Measurements from ENCODE around the gene GFY.

GFY gene, protein sequence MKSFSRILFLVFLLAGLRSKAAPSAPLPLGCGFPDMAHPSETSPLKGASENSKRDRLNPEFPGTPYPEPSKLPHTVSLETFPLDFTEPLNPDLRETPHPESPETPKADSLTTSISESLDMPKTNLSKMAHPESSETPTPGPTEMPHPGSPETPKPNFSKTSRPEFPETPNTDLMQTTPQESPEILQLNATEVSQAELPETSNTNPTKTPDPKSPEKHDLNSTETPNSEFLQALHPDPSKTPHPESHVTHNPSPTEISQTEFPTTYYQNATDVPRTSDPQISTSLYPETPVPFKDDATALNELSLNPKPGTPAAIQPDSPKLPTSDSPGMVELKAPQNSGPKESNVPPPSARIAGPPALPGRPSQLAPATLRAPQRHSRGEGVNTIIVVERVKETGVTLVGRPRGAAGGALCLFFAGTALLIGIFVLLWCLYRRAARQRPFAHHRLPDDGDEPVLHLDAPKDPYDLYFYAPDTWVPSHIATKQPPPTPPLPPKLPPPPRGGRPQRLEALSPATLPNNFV
- 0 reads per million in 4 donors for total RNA-seq

GRCh38 chr19:49425178-49425577 is at the start of gene GFY:
TSS of gene GFY (plus strand) at chr19:49425388. CDS start at chr19:49426431, 1,043 bp downstream.
- DNase-seq = no peak

DNA sequence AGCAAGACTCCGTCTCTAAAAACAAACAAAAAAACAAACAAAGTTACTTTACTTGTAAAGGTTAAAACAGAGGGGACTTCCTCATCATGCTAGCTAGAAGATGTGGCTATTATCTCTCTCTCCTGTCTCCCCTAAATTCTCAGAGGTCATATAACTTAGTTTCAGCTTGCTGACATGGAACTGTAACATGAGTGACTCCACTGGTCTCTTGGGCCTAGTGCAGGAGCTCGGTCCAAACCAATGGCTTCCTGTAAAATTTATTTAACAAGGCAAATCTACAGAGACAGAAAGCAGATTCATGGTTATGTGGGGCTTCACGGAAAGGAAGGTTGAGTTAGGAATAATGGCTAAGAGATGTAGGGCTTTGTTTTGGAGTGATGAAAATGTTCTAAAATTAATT is 46.7 kb upstream of the GFY start:
- no peak for DNase-seq

- DNase-seq = no peak
Measured at GRCh38 chr19:49380391-49380790, 44.8 kb upstream of the GFY start.

DNA sequence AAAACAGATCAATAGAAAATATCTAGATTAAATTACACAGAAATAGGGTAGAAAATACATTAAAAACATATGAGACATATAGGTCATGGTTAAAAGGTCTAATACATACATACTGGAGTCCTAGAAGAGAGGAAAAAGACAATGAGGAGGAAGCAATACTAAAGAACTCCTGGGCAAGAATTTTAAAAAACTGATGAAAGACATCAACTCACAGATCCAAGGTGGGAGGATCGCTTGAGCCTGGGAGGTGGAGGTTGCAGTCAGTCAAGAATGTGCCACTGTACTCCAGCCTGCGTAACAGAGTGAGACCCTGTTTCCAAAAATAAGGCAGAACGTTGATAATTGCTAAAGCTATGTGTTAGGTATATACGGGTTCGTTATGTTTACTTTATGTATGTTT is 42.5 kb upstream of the GFY start:
- no peak for DNase-seq

- no peak for DNase-seq
Measured at GRCh38 chr19:49383599-49383998, 41.6 kb upstream of the GFY start.

DNA sequence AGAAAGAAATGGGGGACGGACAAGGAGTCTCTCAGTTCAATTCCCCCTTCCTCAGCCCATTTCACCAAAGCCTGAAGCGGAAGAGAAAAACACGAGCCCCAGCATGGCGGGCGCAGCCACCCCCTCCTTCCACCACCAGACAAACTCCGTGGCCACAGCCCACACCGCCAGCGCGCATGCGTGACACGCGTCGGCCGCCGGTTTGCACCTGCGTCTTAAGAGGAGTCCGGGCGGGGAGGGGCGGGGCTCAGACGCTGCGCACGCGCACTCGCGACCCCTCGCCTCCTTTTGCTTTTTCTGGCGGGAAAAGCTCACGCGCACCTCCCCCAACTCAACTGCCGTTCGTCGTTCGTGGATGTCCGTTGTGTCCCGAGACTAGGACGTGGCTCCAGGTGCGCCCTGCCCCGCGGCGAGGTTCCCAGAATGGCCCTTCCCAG is 37.2 kb upstream of the GFY start, which contains the start of gene KASH5:
KASH5 (plus strand) TSS at position 314 of the 437 bp plus-strand sequence. CDS start 2,635 bp downstream, outside the sequence.
- peak; percentile 74 to 88 (median 77) for DNase-seq

DNA sequence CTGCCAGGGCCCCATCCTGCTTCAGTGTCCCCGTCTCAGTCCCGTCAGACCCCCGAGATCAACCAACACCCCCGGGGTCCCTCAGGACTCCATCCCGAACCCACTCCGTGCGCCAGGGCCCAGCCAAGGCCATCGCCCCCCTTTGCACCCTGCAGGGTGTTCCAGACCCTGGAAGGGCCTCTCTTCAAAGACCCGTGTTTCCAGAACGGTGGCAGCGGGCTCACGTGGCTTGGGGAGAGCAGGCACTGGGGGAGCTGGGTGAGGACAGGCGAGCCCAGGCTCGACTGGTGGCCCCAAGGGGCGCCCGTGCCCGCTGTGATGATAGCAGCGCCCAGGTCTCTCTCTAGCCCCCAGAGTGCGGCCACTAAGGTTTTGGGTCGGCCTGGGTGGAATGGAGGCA is 35.8 kb upstream of the GFY start:
- no peak for DNase-seq

DNA sequence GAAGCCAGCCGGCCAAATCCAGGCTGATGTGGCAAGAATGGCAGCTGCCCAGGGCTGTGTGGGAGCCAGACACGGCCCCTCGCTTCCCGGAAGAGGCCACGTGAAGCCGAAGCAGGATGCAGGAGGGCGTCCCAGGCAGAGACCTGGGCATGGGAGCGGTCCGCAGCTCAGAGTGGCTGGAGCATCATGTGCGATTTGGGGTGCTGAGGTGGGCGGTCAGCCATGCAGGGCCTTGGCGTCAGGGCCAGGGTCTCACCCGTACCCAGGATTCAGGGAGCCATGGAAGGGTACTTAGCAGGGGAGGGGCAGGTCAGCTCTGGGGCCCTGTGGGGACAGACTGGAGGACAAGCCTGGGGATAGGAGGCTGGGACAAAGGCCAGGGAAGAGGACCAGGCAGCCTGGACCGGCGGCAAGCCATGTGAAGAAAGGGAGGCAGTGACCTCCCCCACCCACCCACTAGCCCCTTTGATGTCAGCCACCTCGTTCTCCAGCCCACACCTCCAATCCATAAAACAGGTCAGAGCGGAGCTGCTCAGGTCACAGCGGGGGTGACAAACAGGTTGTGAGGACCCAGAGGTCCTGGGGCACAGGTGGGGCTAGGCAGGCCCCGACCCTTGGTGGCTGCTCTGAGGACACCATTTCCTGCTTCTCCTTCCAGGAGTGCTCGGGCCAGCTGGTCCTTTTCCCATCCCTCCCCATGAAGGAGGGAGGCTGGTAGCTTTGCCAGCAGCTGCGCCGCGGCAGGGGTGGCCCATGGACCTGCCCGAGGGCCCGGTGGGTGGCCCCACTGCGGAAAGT is 34.9 kb upstream of the GFY start:
- DNase-seq = no peak

DNA sequence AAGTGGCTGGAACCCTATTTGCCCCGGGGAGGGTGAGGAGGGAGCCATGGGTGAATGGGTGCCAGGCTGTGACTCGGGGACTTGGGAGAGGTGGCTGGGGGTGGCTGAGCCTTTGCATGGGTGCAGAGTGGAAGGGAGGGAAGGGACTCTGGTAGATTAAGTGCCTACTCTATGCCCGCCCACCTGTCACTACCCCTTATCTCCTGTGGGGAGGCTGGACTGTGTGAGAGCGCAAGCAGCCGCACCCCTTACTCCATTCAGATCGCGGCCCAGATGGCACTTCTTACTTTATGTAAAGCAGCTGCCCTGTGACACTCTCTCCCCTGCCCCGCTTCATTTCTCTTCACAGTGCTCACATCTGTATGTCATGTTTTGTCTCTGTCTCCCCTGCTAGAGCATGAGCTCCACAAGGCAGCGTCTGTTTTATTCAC is 34.2 kb upstream of the GFY start:
- no peak for DNase-seq

DNA sequence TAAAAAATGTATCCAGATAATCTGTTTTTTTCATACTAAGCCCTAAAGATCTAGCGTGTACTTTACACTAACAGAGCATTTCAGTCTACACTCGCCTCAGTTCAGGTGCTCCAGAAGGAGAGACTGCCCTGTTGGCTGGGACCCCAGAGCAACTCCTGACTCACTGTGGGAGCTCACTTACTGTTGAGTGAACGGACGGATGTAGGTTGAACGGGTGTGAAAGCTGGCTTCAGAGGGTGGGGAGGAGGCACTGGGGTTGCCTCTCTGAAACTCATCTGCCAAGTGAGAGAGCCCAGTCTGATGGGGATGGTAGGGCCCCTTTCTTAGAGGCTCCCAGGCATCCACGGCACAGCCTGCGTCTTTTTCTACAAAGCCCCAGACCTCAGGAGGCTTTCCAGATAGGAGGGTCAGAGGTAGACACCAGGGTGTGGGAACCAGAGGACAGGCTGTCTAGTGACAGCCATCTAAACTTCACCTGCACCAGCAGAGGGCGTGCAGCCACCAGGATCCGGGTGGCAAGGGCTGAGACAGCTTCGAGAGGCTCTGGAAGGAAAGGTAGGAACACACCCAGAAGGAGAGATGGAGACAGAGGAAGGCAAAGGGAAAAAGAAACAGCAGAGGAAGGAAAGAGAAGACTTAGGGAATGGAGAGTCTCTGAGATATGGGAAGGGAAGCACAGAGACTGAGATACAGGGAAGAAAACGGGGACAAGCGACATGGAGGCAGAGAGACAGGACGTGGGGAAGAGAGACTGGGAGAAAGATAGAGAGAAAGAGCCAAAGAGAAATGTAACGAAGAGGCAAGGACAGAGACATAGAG is 33.4 kb upstream of the GFY start:
- peak; percentile 52 to 80 (median 70) for DNase-seq

DNA sequence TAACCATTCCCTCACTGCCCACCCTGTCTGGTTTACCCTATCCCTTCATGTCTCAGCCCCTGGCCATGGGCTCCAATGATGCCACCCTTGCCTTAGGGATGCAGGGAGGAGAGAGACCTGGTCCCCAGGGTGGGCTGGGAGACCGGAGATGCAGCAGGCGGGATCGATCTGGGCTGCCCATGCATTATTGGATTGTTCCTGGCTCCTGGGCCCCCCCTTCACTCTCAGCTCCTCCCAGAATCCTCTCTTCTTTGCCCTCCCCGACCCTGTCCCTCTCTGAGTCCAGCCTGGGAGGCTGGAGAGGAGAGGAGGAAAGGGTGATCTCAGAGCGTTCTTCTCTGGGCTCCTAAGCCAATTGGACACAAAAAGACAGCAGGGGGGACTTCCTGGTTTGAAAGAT is 31.3 kb upstream of the GFY start:
- no peak for DNase-seq

DNA sequence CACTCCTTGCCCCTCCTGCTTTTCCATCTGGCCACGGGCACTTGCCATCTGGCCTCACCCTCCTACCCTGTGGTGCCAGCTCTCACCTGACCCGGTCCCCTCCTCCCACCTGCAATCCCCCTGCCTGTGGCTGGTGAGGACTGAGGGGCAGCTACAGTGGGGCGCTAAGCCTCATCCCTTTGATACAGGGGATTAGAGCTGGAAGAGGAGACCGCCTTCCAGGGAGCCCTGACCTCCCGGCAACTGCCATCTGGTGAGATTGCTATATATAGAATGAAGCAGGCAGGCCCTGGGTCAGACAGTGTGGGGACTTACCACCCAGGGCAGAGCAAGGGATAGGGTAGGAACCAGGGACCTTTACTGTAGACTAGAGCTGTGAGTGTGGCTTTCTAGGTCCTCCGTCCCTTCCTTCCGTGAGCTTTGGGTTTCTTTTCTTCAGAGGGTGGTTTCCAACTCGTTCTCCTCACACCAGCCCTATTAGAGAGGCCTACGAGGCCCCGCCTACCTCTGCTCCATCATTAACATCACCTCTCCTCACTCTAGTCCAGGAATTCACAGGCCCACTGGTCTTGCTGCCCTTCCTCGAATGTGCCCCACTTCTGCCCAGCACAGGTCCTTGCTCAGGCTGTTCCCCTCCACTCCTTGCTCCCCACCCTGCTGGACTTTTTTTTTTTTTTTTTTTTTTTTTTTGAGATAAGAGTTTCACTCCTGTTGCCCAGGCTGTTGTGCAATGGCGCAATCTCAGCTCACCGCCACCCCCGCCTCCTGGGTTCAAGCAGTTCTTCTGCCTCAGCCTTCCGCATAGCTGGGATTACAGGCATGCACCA is 29.4 kb upstream of the GFY start:
- DNase-seq = no peak

- DNase-seq = no peak
Measured at GRCh38 chr19:49396738-49397505, 28.3 kb upstream of the GFY start.

- no peak for DNase-seq
Measured at GRCh38 chr19:49398001-49398615, 27.1 kb upstream of the GFY start.

- no peak for DNase-seq
Measured at GRCh38 chr19:49398931-49399330, 26.3 kb upstream of the GFY start.

DNA sequence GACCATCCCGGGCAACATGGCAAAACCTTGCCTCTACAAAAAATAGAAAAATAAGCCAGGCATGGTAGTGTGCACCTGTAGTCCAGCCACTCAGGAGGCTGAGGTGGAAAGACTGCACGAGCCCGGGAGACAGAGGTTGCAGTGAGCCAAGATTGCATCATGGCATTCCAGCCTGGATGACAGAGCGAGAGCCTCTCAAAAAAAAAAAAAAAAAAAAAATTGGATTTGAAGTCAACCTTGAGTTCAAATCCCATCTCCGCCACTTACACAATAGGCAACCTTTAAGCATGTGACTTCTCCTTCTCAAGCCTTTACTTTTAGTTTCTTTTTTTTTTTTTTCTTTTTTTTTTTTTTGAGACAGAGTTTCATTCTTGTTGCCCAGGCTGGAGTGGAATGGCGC is 25.2 kb upstream of the GFY start:
- DNase-seq = no peak

- DNase-seq = no peak
Measured at GRCh38 chr19:49403404-49404187, 21.6 kb upstream of the GFY start.

DNA sequence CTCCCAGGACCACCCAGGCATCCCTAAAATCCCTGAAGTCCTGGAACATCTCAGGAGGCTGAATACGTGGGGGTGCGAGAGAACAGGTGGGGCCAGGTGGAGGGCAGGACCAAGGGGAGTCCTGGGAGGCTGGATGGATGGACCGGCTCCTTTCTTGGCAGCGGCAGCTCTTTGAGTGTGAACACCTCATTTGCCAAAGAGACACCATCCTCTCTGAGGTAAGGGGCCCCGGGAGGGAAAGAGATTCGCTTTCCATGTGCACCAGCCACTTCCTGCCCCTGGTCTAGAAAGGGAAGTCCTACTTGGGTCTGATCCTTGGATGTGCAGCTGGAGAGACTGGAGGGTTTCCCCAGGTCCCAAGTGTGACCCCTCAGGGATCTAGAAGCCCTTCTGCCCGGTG is 18.1 kb upstream of the GFY start:
- no peak for DNase-seq

DNA sequence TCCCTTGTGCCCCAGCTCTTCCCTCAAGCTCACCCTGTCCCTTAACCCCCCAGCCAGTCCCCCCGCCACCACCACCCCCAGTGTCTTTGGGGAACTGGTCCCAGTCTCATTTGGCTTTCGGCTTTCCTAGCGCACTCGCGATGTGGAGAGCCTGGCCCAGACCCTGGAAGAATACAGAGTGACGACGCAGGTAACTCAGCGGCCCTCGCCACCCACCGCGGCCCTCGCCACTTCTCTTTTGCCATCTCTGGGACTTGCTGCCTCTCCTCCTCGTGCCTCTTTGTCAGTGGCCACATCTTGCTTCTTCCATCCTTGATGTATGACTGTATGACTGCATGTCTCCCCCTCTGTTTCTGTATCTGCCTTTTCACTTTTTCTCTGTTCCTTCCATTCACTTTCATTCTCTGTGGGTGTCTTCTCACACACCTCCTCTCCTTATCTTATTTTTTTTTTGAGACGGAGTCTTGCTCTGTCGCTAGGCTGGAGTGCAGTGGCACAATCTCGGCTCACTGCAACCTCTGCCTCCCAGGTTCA is 17.6 kb upstream of the GFY start:
- DNase-seq = no peak
